Sigmoid colon (tissue), 7 donors: ENCODE measurements around the gene MISP3. TPM values are rescaled to one million over a fixed set of nuclear protein-coding genes. Genes with fewer than 3 reads are reported as not detected.

Source experiments
- DNase-seq: peaks from one replicate; pipeline ENCODE4 v3.0.0-alpha.2; 2019
- H3K27ac ChIP-seq, 4 donors: fragments of 200-600 bp; sonication (generic); one replicate each; pipeline ENCODE4 v1.5.1; 2016 to 2019; ENCODE audit warnings: mild to moderate bottlenecking in 1 of 4
- H3K27me3 ChIP-seq, 3 donors: fragments of 200-600 bp; sonication (generic); one replicate each; pipeline ENCODE4 v1.5.1; 2019; ENCODE audit warnings: mild to moderate bottlenecking in 1 of 3
- H3K36me3 ChIP-seq, 4 donors: fragments of 200-600 bp; sonication (generic); one replicate each; pipeline ENCODE4 v1.5.1; 2016 to 2019
- H3K4me1 ChIP-seq, 4 donors: fragments of 200-600 bp; sonication (generic); one replicate each; pipeline ENCODE4 v1.5.1; 2017 to 2019
- H3K4me3 ChIP-seq, 4 donors: fragments of 200-600 bp; sonication (generic); one replicate each; pipeline ENCODE4 v1.5.1; 2017 to 2019; ENCODE audit warnings: mild to moderate bottlenecking in 2 of 4, moderate library complexity in 1 of 4
- H3K9me3 ChIP-seq, 4 donors: fragments of 200-600 bp in 3 of 4; sonication (generic) in 3 of 4; one replicate each; pipeline versions ENCODE4 v1.5.1 to v1.6.1; 2013 to 2019
- CTCF ChIP-seq, 4 experiments: fragments of 450-650 bp in 3 of 4; fragments of 200-600 bp in 1 of 4; IDR thresholded peaks; one replicate each; pipeline ENCODE4 v1.5.1; 2016 to 2019; ENCODE audit warnings: antibody characterized with exemption in 4 of 4, mild to moderate bottlenecking in 3 of 4, moderate library complexity in 2 of 4
- EP300 ChIP-seq, 4 donors: sonication (generic); formaldehyde crosslinking; IDR thresholded peaks; one replicate each; pipeline ENCODE4 v1.6.1; 2017; ENCODE audit warnings: antibody characterized with exemption in 4 of 4
- POLR2A ChIP-seq, 2 donors: fragments of 450-650 bp; IDR thresholded peaks; one replicate each; pipeline ENCODE4 v1.6.1; 2016; ENCODE audit warnings: antibody characterized with exemption in 2 of 2, mild to moderate bottlenecking in 2 of 2, moderate library complexity in 2 of 2
- POLR2AphosphoS5 ChIP-seq, 4 donors: sonication (generic); formaldehyde crosslinking; IDR thresholded peaks; one replicate each; pipeline ENCODE4 v1.6.1; 2017; ENCODE audit warnings: antibody characterized with exemption in 4 of 4
- WGBS, 2 donors: extraction: QIAGEN DNeasy Blood & Tissue Kit; methylation state at CpG; one replicate each; pipeline ENCODE4 v1.1.7; 2013; 5-methylcytosine and 5-hydroxymethylcytosine counted together
- intact Hi-C: fragments of 100-400 bp; cut with DNase I; formaldehyde crosslinking; loops from one replicate; pipeline ENCODE4 v1.15.1; 2023
- polyA plus RNA-seq, 3 donors: library from polyadenylated mRNA; stranded (reverse); fragments of 200-250 nt; gene quantifications; one replicate each; pipeline ENCODE4 v1.2.3, GENCODE V29; 2013
- total RNA-seq, 4 donors: library from RNA; depleted of rRNA; stranded (reverse); fragments of >200 nt; gene quantifications; one replicate each; pipeline ENCODE4 v1.1.0, GENCODE V29; 2016
- donor health status: healthy with polysubstance abuse.
- donor health status: Bipolar disorder and iron deficiency.
- donor health status: healthy.

The MISP3 gene
- total and polyA plus RNA-seq, 7 donors: 1.4 to 26.4 (median 3.8) TPM

- no peaks in the 10 kb centered on the region for H3K36me3 ChIP-seq
- intact Hi-C loops: no loop called here
- no peak for DNase-seq
- no peak overlapping the region for H3K4me3 ChIP-seq
- TF ChIP-seq EP300 (IDR thresholded peaks at IDR 0.05) (no peak), POLR2AphosphoS5 (IDR thresholded peaks at IDR 0.05) (no peak), CTCF (IDR thresholded peaks at IDR 0.05) (no peak), POLR2A (IDR thresholded peaks at IDR 0.05) (no peak)
- WGBS, 2 donors: 94% methylated on average over 11 of the region's 11 CpGs
- H3K4me1 ChIP-seq: peaks cover 0 to 13% (median 9%) of the 10 kb centered on the region in 4 donors
- H3K27me3 ChIP-seq: peaks cover 9 to 18% (median 15%) of the 10 kb centered on the region in 3 donors
- no peaks in the 10 kb centered on the region for H3K9me3 ChIP-seq
- H3K27ac ChIP-seq: no peak overlapping the region
Measured at GRCh38 chr19:14053500-14053899, 19.1 kb upstream of the MISP3 start.

DNA sequence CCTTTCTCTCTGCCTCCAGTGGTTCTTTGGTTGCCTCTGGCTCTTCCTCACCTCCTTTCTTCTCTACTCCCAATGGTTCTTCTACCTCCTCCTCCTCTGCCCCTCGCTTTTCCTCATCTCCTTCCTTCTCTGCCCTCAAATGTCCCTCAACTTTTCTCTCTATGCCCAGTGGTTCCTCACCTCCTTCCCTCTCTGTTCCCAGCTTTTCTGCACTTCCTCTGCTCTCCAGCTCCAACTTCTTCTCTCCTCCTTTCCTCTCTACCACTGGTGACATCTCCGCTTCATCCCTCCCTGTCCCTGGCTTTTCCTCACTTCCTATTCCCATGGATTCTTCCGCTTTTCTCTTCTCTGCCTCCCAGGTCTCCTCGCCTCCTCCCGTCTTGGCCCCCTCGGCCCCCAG, 18.5 kb upstream of the MISP3 start:
- intact Hi-C loops: no loop called here
- Histone ChIP-seq H3K9me3 (no peaks in the 10 kb centered on the region), H3K27me3 (peaks cover 9 to 24% (median 21%) of the 10 kb centered on the region in 3 donors), H3K36me3 (no peaks in the 10 kb centered on the region), H3K4me3 (no peak overlapping the region), H3K27ac (no peak overlapping the region), H3K4me1 (peaks cover 0 to 16% (median 9%) of the 10 kb centered on the region in 4 donors)
- no peak for DNase-seq
- TF ChIP-seq POLR2AphosphoS5 (IDR thresholded peaks at IDR 0.05): no peak
- TF ChIP-seq POLR2A (IDR thresholded peaks at IDR 0.05): no peak
- no peak for TF ChIP-seq CTCF (IDR thresholded peaks at IDR 0.05)
- no peak for TF ChIP-seq EP300 (IDR thresholded peaks at IDR 0.05)
- WGBS, 2 donors: 81 to 97% methylated on average over 6 of the region's 6 CpGs

GRCh38 chr19:14054721-14055120, 17.9 kb upstream of the MISP3 start:
- no peak overlapping the region for H3K27ac ChIP-seq
- H3K36me3 ChIP-seq: no peaks in the 10 kb centered on the region
- H3K27me3 ChIP-seq: peaks cover 9 to 31% (median 28%) of the 10 kb centered on the region in 3 donors
- DNase-seq: no peak
- WGBS, 2 donors: 54 to 58% methylated on average over 11 of the region's 11 CpGs
- intact Hi-C loops: no loop called here
- no peaks in the 10 kb centered on the region for H3K9me3 ChIP-seq
- H3K4me3 ChIP-seq: no peak overlapping the region
- peaks cover 0 to 16% (median 9%) of the 10 kb centered on the region in 4 donors for H3K4me1 ChIP-seq
- no peak for TF ChIP-seq POLR2AphosphoS5 (IDR thresholded peaks at IDR 0.05)
- no peak for TF ChIP-seq POLR2A (IDR thresholded peaks at IDR 0.05)
- no peak for TF ChIP-seq EP300 (IDR thresholded peaks at IDR 0.05)
- no peak for TF ChIP-seq CTCF (IDR thresholded peaks at IDR 0.05)

GRCh38 chr19:14055396-14055795, 17.2 kb upstream of the MISP3 start:
- no peak overlapping the region for H3K4me3 ChIP-seq
- H3K36me3 ChIP-seq: no peaks in the 10 kb centered on the region
- TF ChIP-seq POLR2AphosphoS5 (IDR thresholded peaks at IDR 0.05) (no peak), EP300 (IDR thresholded peaks at IDR 0.05) (no peak), CTCF (IDR thresholded peaks at IDR 0.05) (no peak), POLR2A (IDR thresholded peaks at IDR 0.05) (no peak)
- no peaks in the 10 kb centered on the region for H3K9me3 ChIP-seq
- H3K27ac ChIP-seq: no peak overlapping the region
- peaks cover 9 to 37% (median 34%) of the 10 kb centered on the region in 3 donors for H3K27me3 ChIP-seq
- 86 to 91% methylated on average over 3 of the region's 3 CpGs for WGBS, 2 donors
- H3K4me1 ChIP-seq: peaks cover 0 to 16% (median 9%) of the 10 kb centered on the region in 4 donors
- intact Hi-C loops: no loop called here
- no peak for DNase-seq

DNA sequence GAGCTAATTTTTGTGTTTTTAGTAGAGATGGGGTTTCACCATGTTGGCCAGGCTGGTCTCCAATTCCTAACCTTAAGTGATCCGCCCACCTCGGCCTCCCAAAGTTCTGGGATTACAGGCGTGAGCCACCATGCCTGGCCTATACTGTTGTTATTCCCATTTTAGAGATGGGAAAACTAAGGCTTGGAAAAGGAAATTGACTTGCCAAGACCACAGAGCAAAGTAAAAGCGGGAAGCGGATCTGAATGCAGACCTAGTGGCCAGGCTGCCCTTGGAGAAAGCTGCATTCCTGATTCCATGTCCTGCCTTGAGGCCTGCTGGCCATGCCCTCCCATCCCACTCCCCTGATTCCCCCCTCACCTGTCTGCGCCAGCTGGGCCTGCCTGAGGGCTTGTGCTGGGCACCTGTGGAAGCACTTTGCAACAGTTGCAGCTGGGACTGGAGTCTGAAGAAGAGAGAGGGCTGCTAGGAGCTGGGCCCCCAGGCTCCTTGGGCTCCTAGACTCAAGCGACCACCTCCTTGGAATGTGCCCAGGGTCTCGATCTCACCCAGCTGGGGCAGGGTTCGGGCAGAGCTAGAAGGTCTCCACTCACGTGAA, 16.4 kb upstream of the MISP3 start:
- H3K4me1 ChIP-seq: peaks cover 0 to 16% (median 9%) of the 10 kb centered on the region in 4 donors
- TF ChIP-seq EP300 (IDR thresholded peaks at IDR 0.05) (no peak), CTCF (IDR thresholded peaks at IDR 0.05) (no peak), POLR2A (IDR thresholded peaks at IDR 0.05) (no peak), POLR2AphosphoS5 (IDR thresholded peaks at IDR 0.05) (no peak)
- no peaks in the 10 kb centered on the region for H3K9me3 ChIP-seq
- H3K27ac ChIP-seq: no peak overlapping the region
- no peak for DNase-seq
- H3K4me3 ChIP-seq: no peak overlapping the region
- WGBS, 2 donors: 96% methylated on average over 10 of the region's 10 CpGs
- intact Hi-C loops: no loop called here
- no peaks in the 10 kb centered on the region for H3K36me3 ChIP-seq
- H3K27me3 ChIP-seq: peaks cover 9 to 45% (median 42%) of the 10 kb centered on the region in 3 donors
